ENCODE data around the gene RAB37. TPM values are rescaled to one million over a fixed set of nuclear protein-coding genes. Genes with fewer than 3 reads are reported as not detected.

RAB37 gene
- polyA plus RNA-seq, 1 donor from 2014 or later, result not detected

DNA sequence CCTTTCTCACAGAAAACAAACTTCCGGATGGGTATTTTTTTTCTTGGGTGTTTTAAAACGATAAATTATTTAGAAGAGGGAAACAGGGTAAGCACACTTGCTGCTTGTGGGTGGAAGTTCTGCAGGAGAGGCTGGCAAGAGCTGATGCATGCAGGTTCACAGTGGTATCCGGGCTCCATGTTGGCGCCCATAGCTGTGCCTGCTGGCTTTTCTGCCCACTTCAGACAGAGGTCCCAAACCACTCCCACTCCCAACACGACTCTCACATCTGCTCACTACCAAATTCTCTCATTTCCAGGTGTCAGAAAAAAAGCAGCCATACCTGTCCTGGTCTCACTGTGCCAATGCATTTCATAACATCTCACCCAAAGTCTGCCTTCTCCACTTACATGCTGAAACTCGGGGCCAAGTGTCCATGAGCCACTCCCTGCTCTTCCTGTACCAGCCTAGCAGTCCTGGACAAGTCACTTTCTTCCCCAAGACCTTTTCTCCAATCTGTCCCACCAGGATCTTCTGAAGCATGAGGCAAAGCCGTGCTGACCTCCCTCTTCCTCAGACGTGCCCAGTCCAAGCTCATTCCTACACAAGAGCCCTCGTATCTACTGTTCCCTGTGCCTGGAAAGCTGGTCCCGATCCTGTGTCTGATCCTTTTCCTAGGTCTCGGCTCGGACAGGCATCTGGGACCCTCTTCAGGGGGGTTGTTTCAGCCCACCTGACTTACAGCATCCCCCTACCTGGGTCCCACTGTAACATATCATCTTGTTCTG lies 25.8 kb upstream of the RAB37 start:
- H3K79me2 ChIP-seq (replicated peaks; ENCODE audit: insufficient read depth, low read length), result no peaks in the 10 kb centered on the region
- H3K4me2 ChIP-seq (ENCODE audit: low read length), result no peak overlapping the region
- TF ChIP-seq TAF1 (IDR thresholded peaks at IDR 0.05; ENCODE audit: low read depth) (no peak), SMC3 (conservative IDR thresholded peaks at IDR 0.05; ENCODE audit: poor library complexity) (no peak), MXI1 (conservative IDR thresholded peaks at IDR 0.05; ENCODE audit: poor library complexity, severe bottlenecking) (no peak), RAD21 (conservative IDR thresholded peaks at IDR 0.05) (no peak), EZH2 (IDR thresholded peaks at IDR 0.05; ENCODE audit: borderline replicate concordance, insufficient read depth, low read length, poor library complexity, severe bottlenecking) (no peak), POLR2AphosphoS5 (IDR thresholded peaks at IDR 0.05) (no peak), EP300 (conservative IDR thresholded peaks at IDR 0.05; ENCODE audit: poor library complexity, severe bottlenecking) (no peak)
- TF ChIP-seq, protein P1, sequence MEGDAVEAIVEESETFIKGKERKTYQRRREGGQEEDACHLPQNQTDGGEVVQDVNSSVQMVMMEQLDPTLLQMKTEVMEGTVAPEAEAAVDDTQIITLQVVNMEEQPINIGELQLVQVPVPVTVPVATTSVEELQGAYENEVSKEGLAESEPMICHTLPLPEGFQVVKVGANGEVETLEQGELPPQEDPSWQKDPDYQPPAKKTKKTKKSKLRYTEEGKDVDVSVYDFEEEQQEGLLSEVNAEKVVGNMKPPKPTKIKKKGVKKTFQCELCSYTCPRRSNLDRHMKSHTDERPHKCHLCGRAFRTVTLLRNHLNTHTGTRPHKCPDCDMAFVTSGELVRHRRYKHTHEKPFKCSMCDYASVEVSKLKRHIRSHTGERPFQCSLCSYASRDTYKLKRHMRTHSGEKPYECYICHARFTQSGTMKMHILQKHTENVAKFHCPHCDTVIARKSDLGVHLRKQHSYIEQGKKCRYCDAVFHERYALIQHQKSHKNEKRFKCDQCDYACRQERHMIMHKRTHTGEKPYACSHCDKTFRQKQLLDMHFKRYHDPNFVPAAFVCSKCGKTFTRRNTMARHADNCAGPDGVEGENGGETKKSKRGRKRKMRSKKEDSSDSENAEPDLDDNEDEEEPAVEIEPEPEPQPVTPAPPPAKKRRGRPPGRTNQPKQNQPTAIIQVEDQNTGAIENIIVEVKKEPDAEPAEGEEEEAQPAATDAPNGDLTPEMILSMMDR (IDR thresholded peaks at IDR 0.05; ENCODE audit: poor library complexity, severe bottlenecking), result no peak
- TF ChIP-seq, protein P2, sequence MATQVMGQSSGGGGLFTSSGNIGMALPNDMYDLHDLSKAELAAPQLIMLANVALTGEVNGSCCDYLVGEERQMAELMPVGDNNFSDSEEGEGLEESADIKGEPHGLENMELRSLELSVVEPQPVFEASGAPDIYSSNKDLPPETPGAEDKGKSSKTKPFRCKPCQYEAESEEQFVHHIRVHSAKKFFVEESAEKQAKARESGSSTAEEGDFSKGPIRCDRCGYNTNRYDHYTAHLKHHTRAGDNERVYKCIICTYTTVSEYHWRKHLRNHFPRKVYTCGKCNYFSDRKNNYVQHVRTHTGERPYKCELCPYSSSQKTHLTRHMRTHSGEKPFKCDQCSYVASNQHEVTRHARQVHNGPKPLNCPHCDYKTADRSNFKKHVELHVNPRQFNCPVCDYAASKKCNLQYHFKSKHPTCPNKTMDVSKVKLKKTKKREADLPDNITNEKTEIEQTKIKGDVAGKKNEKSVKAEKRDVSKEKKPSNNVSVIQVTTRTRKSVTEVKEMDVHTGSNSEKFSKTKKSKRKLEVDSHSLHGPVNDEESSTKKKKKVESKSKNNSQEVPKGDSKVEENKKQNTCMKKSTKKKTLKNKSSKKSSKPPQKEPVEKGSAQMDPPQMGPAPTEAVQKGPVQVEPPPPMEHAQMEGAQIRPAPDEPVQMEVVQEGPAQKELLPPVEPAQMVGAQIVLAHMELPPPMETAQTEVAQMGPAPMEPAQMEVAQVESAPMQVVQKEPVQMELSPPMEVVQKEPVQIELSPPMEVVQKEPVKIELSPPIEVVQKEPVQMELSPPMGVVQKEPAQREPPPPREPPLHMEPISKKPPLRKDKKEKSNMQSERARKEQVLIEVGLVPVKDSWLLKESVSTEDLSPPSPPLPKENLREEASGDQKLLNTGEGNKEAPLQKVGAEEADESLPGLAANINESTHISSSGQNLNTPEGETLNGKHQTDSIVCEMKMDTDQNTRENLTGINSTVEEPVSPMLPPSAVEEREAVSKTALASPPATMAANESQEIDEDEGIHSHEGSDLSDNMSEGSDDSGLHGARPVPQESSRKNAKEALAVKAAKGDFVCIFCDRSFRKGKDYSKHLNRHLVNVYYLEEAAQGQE (IDR thresholded peaks at IDR 0.05; ENCODE audit: borderline replicate concordance), result no peak
- H3F3A ChIP-seq (ENCODE audit: insufficient read depth, low read length, poor library complexity, severe bottlenecking), result no peaks in the 10 kb centered on the region
- no peaks in the 10 kb centered on the region for H3K27me3 ChIP-seq (ENCODE audit: insufficient read depth, low read depth, low read length)
- H4K20me1 ChIP-seq (ENCODE audit: insufficient read depth), result no peaks in the 10 kb centered on the region
- H3K9me3 ChIP-seq (ENCODE audit: low read length), result no peaks in the 10 kb centered on the region
- no peaks in the 10 kb centered on the region for H3K36me3 ChIP-seq (ENCODE audit: insufficient read depth, low read length)
- H2AFZ ChIP-seq (ENCODE audit: low read depth, low read length), result no peak overlapping the region
- no peak overlapping the region for H3K27ac ChIP-seq (ENCODE audit: low read length)
- no peak overlapping the region for H3K4me3 ChIP-seq (ENCODE audit: low read length)
- H3K9ac ChIP-seq (ENCODE audit: low read length), result no peak overlapping the region
- H3K9me2 ChIP-seq (ENCODE audit: insufficient read depth, low read length), result no peaks in the 10 kb centered on the region

DNA sequence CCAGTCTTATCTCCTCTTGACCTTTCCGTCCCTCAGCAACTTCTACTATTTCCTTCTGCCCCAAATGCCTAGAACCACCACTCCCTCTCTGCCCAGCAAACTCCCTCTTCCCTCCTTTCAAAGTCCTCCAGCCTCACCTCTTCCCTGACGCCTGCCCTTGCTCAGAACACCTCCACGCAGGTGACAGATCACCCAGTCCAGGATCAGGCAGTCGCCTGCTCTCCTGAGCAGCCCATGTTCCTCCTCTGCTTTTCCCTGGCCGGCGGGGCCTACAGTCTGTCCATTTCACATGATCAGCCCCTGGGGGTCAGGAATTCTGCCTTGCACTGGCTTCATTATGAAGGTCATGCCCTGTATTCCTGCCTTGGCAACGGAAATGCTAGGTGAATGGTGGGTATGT lies 24.8 kb upstream of the RAB37 start:
- Histone ChIP-seq H3F3A (ENCODE audit: insufficient read depth, low read length, poor library complexity, severe bottlenecking) (no peaks in the 10 kb centered on the region), H3K9ac (ENCODE audit: low read length) (no peak overlapping the region), H3K36me3 (ENCODE audit: insufficient read depth, low read length) (no peaks in the 10 kb centered on the region), H3K9me3 (ENCODE audit: low read length) (no peaks in the 10 kb centered on the region), H3K9me2 (ENCODE audit: insufficient read depth, low read length) (no peaks in the 10 kb centered on the region), H3K27me3 (ENCODE audit: insufficient read depth, low read depth, low read length) (no peaks in the 10 kb centered on the region), H3K79me2 (replicated peaks; ENCODE audit: insufficient read depth, low read length) (no peaks in the 10 kb centered on the region), H3K27ac (ENCODE audit: low read length) (no peak overlapping the region), H3K4me2 (ENCODE audit: low read length) (no peak overlapping the region), H4K20me1 (ENCODE audit: insufficient read depth) (no peaks in the 10 kb centered on the region), H3K4me3 (ENCODE audit: low read length) (no peak overlapping the region), H2AFZ (ENCODE audit: low read depth, low read length) (no peak overlapping the region)
- TF ChIP-seq RAD21 (conservative IDR thresholded peaks at IDR 0.05), result no peak
- no peak for TF ChIP-seq SMC3 (conservative IDR thresholded peaks at IDR 0.05; ENCODE audit: poor library complexity)
- TF ChIP-seq, protein P1 (IDR thresholded peaks at IDR 0.05; ENCODE audit: poor library complexity, severe bottlenecking), result no peak
- TF ChIP-seq EZH2 (IDR thresholded peaks at IDR 0.05; ENCODE audit: borderline replicate concordance, insufficient read depth, low read length, poor library complexity, severe bottlenecking), result no peak
- TF ChIP-seq, protein P2 (IDR thresholded peaks at IDR 0.05; ENCODE audit: borderline replicate concordance), result no peak
- no peak for TF ChIP-seq TAF1 (IDR thresholded peaks at IDR 0.05; ENCODE audit: low read depth)
- TF ChIP-seq MXI1 (conservative IDR thresholded peaks at IDR 0.05; ENCODE audit: poor library complexity, severe bottlenecking), result no peak
- no peak for TF ChIP-seq EP300 (conservative IDR thresholded peaks at IDR 0.05; ENCODE audit: poor library complexity, severe bottlenecking)
- TF ChIP-seq POLR2AphosphoS5 (IDR thresholded peaks at IDR 0.05), result no peak
